Colon (tissue), 2 donors: ENCODE results near the gene CTSL.

Experiments used
- FAIRE-seq: peaks from 2 replicates; lab custom pipeline; 2012; peaks lifted over from hg19 to GRCh38; lab: Jason Lieb, UNC
- donor health status: control.
- donor health status: control.

Gene CTSL

DNA sequence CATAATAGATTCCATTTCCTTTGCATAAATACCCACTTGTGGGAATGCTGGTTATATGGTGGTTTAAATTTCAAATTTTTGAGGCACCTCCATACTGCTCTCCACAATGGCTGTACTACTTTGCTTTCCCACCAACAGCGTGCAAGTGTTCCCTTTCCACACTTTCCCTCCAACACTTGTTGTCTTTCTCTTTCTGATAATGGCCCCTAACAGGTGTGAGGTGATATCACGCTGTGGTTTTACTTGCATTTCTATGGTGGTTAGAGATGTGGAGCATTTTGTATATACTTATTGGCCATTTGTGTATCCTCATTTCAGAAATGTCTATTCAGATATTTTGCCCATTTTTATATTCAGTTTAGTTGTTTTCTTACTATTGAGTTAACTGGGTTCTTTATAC lies 34.6 kb downstream of the CTSL start:
- FAIRE-seq, result no peak

DNA sequence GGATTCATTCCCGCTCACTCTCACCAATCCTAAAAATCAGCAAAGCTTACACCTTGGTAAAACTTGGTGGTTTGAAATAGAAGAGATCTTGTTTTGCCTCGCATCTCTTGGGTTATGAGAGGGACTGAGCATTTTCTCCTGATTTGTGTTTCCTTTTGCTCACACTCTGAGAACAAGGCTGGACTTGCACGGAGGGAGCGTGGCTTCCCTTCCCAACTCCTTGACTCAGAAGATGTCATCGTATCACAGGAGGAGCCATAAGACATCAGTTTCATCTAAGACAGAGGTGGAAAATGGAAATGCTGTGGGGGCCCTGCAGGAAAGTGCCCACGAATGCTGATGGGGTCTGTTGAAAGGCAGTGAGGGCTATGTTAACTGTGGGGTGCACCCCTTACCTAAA lies 37.4 kb downstream of the CTSL start:
- no peak for FAIRE-seq

DNA sequence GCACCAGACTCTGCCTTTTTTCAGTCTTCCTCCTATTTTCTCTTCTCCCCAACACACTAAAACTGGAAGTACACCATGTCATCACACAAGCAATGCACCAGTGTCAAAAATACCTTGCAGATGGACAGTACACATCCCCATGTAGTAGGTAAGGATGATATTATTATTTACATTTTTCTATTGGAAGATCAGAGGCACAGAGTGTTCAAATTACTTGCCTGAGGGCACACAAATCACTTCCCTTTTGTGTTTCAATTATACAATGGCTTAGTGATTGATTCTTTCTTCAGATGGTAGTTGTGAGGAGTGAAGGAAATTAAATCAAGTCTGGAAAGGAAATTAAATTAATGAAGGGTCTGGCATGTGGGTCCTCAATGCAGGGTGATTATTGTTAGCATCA lies 39.6 kb downstream of the CTSL start:
- FAIRE-seq, result no peak

DNA sequence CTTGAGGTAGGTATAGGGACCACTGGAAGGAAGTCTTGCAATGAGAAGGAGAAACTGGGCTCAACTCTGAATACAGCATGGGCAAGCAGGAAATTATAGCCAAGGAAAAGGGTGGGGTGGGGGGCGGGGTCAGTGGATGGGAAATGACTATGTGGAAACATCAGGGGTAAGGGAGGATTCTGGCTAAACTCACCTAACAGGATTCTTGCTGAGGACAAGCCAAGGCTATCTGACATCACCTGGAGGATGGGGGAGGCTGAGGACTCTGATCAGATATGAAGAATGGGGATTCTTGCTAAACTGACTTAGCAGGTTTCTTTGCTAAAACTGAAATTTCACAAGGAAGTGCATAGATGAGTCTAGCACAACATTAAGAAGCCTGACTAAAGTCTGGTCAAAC lies 40.8 kb downstream of the CTSL start:
- FAIRE-seq, result no peak

DNA sequence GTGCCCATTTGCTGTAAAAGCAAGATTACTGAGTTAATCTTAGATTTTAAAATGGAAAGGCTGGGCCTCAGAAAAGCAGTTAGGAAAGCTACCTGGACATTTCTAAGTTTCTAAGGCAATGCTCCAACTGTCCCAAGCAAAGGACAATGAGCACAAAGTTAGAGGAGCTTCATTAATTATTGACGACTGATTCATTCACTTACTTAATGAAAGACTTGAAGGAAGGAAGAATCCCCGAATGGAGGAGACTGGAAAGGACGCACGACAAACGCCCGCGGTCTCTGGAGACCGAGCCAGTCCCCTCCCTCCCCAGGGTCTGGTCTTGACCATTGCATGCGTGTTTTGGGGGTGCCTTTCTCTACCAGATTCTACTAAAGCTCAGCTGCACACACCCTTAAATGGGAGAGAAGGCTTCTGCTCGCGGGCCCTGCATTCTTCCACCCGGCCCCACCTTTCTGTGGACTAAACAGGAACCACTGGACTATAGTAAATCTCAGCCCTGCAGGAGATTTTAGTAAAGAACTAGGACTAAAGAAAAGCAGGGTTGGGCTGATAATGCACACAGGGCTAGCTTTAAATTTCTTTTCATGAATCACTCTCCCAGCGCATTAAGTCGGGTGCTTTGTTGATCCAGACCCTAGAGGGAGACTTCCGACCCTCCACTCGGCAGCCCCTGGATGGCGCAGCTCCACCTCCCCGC lies 44.8 kb downstream of the CTSL start:
- FAIRE-seq, result no peak

DNA sequence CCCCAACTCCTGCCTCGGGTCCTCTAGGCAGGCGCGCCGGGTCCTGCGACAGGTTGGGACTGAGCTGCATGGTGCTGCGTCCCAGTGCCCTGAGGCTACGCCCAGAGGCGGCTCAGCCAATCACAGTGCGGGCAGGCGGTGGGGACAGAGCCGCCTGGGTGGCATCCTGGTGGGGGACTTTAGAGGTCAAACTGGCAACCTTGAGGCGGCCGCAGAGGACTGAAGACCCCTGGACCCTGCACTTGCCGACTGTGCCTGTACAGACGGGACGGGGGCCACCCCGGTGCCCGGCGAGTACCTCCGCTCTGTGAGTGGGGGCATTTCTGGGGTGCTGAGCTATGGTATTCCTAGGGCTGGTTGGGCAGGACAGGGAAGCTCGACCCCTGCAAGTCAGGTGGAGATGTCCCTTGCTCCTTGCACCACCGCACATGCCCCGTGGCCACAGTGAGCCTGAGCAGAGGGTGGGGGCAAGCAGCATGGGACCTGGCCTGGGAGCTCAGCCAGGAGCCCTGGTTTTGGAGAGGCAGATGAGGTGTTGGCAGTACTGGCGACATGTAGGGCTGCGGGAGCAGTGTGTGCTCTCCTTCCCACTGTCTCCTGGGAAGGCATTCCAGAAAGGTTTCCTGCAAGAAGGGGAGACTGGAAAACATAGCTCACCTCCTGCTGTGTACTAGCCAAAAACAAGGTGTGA lies 45.5 kb downstream of the CTSL start:
- no peak for FAIRE-seq

DNA sequence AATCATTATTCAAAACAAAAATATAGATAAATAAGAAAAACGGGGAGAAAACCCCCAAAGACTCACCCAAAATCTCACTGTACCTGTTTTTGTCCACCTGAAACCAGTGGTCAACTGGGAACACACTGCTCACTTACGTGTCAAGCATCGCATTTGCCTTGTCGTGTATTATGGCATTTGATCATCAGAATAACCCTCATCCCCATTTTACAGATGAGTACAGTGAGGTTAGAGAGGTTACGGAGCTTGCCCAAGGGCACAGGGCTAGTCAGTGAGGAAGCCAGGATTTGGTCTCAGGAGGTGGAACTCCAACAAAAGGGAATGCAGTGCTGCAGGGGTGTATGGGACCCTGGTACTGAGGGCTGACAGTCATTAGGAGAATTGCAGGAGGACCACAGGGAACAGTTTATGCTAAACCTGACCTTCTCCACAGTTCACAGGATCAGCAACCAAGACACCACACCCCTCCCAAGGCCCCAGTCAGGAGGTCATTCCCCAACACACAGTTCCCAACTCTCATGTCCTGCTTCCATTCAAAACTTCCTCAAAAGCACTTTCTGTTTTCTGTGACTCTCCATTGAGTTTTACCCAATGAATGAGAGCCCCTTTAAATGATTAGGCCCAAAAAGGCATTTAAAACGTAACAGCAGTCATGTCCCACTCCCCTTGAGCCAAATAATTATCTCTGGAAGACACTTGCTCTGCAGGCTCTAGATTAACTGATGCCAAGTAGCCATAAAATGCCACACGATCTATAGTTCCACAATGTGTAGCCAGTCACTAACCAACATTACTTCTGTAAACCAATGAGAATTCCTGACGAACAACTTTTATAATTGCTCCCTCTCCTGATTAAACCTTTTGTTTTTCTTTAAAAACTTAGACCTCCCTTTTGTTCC lies 50.8 kb downstream of the CTSL start:
- FAIRE-seq, result no peak

DNA sequence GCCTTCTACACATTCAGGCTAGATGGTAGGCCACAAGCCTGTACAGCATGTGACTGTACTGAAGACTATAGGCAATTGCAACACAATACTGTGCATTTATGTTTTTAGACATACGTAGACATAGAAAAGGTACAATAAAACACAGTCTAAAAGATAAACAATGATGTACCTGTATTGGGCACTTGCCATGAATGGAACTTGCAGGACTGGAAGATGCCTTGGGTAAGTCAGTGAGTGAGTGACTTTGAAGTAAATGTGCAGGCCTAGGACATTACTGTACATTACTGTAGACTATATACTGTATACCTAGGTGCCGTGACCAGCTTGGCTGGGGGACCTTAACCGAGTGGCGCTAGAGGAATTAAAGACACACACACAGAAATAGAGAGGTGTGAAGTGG lies 53.1 kb downstream of the CTSL start:
- FAIRE-seq, result no peak
